Measurements from ENCODE around the gene MCF2L2.
"Not testable (repeated sequence)": the region's sequence is repeated elsewhere in the genome, so short reads cannot be mapped to it uniquely, and the experiment has no call there.

Gene MCF2L2

DNA sequence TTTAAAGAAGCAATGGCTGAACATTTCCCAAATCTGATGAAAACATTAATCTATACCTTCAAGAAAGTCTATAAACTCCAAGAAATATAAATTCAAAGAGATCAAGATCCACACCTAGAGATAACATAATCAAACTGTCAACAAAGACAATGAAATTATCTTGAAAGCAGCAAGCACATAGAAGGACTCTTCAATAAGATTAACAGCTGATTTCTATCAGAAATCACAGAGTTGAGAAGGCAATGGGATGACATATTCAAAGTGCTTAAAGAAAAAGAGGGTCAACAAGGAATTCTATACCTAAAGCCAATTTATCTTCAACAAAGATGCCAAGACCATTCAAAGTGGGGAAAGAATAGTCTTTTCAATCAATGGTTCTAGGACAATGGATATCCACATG, 224.7 kb downstream of the MCF2L2 start:
- DNase-seq (ENCODE audit: low spot score), result no peak

DNA sequence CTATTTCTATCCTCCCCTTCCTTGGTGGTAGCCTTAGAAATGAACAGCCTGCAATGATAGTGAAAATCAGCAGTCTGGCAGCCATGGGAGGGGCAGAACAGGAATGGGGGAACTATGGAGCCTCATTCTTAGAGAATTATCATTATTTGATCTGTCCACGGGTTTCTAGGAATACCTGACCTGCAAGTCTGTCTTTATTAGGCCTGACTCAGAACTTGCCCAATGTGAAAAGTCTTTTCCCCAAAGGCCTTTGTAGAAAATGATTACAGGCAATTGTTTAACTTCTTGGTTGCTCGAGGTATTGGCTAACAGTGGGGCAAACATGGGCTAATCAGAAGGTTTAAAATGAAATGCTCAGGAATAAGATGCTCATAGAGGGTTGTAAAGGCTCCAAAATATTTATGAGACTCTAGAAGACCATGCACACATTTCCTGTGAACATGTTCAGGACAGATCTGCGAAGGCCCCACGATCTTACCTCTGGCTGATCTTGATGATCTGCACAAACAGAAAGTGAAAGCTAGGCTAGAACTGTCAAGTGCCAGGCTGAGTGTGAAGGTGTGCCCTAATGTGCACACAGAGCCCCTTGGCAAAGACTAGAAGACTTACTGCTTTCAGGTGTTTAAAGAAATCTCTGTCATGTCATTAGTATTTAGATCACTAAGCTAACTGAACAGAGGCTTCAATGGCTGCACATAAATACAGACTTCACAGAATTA, 226.3 kb downstream of the MCF2L2 start:
- no peak for DNase-seq (ENCODE audit: low spot score)

DNA sequence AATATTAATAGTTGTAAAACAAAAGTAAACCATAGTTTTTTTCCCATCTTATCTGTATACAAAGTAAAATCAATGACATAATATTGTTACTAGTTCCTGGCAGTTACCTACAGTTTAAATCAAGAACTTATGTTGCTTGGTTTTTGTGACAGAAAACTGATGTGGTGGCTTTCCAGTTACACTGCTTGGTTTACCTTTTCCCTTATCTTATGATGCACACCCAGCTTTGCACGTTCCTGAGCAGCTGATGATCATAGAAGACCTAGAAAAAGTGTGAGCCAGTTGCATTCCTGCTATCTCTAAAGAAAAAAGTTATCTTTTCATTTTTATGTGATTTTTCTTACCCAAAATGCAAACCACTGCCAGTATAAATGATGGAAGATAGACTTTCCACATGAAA, 229.5 kb downstream of the MCF2L2 start:
- DNase-seq (ENCODE audit: low spot score), result no peak

DNA sequence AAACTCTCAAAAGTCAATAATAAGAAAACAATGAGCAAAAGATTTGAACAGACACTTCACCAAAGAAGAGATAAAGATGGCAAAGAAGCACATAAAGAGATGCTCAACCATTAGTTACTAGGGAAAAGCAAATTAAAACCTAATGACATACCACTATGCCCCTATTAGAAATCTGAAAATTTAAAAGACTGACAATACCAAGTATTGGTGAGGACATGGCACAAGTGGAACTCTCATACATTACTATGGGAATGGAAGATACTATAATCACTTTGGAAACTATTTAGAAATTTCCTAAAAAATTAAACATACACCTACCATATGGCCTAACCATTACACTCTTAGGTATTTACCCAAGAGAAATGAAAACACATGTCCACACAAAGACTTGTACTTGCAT, 230.7 kb downstream of the MCF2L2 start:
- DNase-seq (ENCODE audit: low spot score), result no peak

DNA sequence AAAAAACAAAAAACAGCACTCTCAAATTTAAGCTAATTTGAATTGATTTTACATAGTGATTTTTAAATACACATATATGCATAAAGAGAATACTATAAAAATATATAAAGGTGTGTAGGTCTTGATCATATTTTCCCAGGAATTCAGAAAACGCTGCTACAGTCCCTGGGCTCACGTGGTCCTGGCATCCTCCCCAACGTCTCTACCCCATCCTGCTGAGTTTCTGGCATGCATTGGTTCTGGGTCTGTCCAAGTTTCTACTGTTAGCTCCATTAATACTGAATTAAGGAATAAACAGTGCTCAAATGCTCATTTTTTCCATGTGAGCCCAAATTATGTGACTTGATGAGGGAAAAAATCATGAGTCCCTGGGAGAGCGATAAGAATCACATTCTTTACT, 233.2 kb downstream of the MCF2L2 start:
- no peak for DNase-seq (ENCODE audit: low spot score)

DNA sequence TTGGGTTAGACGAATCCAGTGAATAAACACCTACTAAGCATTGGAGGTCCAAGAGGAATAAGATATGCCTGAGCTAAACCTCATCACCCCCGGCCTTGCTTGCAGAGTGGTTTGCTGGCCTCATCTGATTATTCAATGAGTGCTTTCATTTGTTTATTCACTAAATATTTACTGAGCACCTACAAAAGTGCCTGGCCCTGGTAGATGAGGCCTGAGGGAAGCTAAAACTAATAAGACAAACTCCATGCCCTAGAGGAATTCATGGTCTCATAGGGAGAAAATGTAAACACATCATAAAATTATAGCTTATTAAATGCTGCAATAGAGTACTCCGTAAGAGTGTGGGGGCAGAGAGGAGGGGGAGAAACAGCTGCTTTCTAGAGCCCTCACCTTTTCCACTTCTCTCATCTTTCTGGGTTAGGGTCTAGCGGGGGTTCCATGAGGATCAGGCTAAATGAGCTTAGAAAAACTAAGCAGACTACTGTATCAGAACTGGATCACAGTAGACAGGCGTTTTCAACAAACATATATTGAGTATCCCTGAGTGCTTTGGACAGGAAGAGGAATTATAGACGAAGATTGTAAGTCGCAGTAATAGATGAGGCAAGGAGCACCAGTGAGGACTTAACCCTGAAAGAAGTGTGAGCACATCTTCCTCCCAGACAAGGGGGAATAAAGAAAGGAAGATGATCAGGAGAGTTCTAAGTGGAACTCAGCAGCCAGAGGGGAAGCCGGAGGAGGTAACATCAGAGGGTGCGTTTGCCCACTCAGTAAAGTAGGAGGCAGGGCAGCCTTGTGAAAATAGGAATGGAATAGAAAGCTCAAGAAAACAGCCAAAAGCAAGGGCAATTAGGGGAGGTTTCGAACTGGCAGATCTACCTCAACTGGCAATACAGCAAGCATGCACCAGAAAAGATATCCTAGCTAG, 234.4 kb downstream of the MCF2L2 start:
- DNase-seq (ENCODE audit: low spot score), result no peak

DNA sequence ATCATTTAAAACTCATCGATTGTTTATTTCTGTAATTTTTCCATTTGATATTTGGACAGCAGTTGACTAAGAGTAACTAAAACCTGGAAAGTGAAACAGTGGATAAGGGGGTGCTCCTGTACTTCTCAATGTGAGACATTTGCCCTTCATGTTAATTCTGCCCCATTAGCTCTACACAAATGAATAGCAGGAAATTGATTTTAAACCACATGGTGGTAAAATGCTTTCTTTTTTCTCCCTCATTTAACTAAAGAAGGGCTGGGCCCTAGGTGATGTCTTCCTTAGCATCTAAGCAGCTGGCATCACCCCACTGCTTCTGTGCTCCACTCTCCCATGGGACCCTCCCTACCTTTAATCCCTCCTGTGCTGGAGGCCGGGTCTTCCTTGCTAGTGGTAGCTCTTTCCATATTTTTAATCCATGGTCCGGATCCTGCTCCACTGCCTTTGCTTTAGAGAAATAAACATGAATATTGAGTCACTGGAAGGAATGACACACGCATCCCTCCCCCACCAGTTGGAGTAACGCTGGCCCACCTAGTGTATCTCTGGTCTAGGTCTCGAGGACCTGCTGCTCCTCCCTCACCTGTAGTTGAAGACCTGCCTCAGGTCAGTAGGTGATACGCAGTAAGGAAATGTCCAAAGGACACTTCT, 235.6 kb downstream of the MCF2L2 start:
- DNase-seq (ENCODE audit: low spot score), result no peak

DNA sequence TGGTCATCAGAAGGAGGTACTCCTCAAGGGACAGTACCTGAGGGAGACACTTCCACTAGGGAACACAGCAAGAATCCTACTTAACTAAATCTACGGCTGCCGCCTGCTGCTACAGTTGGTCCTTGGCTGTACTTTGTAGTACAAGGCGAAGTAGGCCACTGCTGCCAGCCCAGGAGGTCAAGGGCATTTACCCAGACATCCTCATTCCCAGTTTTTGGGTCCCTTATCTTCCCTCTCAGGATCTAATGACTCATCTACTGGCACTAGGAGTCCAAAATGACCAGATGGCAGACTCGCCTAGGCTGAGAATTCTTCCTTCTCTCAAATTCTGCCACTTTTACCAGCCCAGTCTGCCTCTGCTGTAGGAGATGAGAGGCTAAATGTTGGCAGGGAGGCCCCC, 238.8 kb downstream of the MCF2L2 start:
- no peak for DNase-seq (ENCODE audit: low spot score)

DNA sequence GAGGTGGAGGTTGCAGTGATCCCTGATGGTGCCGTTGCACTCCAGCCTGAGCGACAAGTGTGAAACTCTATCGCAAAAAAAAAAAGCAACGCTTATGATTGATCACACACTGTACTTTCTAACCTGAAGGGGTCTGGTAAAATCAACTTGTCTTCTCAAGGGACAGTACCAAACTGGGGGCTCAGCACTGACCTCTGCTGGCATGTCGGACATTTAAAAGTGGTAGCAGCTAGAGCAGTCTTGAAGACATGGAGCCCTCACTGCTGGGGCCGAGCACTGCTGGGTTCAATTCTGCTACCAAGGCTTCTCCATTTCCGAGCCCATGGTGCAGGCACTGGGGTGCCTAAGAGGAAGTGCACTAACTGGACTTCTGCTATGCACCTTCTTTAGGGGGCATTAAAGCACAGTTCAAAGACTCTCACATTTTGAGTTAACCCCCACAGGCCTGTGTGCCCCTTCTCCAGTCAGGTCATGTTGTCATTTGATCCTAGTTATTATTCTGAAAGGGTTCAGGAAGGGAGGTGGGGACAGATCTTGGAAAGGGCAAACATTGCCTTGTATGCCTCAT, 239.4 kb downstream of the MCF2L2 start:
- no peak for DNase-seq (ENCODE audit: low spot score)

DNA sequence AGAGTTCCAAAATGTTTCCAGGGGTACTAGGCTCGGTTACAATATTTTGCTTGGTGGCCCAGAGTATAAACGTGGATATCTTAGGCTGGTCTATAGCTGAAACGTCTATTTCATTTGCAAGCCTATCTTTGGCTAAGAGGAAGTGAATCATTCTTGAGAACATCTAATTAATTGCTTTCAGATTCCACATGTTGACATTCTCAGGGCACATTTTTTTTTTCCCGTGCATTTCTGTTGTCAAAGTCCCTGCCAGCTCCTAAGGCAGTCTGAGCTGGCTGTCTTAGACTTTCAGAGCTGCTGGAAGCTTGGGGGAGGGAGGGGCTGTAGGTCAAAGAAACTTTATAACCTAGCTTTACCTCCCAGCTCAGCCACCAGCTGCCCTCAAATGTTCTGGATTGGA, 242.7 kb downstream of the MCF2L2 start:
- no peak for DNase-seq (ENCODE audit: low spot score)

DNA sequence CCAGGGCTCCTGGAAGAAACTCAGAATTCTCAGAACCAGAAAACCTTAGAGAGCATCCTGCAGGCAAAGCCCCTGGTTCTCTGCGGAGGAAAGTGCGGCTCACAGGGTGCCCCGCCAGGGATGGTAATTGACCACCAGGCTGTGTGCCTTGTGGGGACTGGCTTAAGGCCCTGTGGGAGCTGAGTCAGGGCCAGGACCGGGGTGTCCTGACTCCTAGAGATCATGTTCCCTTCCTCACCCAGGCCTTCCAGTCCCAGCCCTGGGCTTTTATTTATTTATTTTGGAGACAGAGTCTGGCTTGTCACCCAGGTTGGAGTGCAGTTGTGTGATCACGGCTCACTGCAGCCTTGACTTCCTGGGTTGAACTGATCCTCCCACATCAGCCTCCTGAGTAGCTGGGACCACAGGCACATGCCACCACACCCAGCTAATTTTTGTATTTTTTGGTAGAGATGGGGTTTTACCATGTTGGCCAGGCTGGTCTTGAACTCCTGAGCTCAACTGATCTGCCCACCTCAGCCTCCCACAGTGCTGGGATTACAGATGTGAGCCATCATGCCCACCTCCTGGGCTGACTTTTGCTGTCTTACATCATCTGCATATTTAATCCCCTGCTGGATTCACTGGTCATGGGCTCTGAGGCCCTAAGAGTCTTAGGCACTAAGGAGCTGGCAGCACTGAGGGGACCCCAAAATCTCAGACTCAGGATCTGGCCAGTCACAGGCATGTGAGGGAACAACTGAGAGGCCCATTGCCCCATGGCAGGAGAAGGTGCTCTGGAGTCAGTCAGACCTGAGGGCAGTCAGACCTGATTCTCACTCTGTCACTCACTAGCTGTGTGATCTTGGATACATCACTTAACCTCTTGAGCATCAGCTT, 245.4 kb downstream of the MCF2L2 start:
- DNase-seq (ENCODE audit: low spot score), result peak; percentile 15

DNA sequence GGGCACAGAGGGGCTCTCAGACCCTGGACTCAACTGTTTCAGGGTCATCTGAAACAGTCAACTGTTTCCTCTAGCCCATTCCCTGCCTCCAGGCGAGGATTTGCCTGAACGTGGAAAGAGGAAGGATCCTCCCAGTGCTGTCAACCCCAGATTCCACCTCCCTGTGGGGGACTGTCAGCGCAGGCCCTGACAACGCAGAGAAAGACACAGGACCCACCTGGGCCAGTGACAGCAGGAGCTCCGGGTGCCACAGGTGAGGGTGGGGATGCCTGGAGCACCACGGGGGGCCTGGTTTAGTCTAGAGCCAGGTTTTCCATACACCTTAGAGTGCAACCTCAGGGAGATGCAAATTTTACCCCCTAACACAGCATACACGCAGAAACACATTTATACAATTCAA, 246.3 kb downstream of the MCF2L2 start:
- DNase-seq (ENCODE audit: low spot score), result no peak

DNA sequence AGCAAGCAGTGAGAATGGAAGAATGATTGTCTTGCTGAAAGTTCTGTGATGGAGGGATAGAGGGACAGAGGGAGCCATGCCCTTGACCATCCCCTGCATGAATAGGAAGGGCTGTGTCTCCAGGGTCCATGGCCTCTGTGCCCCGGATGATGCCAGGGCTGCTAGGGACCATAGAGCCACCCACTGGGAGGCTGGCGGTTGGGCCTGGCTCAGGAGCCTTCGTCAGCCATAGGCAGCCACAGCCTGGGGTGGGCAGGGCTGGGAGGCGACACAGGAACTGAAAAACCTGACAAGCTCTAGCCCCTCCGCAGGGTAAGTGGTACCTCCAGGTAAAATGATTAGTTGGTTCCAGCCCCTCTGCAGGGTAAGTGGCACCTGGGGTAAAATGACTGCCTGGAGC, 246.8 kb downstream of the MCF2L2 start:
- DNase-seq (ENCODE audit: low spot score), result no peak

DNA sequence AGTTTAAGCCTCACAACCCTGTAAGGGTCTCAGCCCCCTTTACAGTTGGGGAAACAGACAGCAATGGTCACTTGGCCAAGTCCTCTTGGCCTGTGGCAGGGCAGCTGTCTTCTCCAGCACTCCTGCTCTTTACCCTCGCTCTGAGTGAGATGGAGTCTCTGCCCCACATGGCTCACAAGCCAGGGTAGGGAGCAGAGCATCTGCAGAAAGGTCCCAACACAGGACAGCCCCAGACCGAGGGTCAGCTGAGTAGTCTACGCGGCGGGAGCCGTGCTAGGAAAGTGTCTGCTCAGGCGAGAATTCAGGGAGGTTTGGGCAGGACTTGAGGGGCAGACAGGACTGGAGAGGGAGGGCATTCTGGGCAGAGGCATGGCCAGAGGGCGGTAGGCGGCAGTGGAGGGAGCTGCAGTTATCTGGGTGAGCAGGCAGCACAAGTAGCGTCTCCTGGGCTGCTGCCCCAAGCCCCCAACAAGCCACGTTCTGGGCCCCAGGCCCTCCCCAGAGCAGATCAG, 247.6 kb downstream of the MCF2L2 start:
- no peak for DNase-seq (ENCODE audit: low spot score)

DNA sequence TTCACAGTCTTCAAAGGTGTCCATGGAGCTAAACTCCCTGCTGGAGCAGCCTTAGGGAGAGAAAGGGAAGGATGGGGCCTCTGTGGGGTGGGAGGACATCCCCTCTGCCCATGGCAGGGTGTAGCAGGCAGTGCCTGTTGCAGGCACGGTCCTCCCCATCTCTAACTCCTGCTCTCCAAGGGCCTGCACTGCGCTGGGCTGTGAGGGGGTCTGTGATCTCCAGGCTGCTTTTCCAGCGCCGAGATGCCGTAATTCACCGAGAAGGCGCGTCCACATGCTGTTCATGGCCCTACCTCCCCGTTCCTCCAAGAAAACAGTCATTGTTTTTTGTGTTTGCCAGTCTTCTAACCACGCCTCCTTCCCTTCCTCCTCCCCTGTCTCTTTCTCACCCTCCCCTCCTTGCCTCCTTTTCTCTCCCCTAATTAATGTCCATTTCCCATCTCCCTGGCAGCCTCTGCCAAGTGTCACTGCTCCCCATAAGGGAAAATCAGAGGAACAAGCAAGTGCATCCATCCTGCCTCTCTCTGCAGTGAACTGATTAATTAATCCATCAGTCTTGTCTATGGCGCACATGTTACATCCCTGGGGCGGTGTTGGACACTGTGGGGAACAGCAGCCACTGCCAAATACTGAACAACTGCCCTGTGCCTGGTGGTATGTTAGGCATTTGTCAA, 248.2 kb downstream of the MCF2L2 start:
- DNase-seq (ENCODE audit: low spot score), result no peak

DNA sequence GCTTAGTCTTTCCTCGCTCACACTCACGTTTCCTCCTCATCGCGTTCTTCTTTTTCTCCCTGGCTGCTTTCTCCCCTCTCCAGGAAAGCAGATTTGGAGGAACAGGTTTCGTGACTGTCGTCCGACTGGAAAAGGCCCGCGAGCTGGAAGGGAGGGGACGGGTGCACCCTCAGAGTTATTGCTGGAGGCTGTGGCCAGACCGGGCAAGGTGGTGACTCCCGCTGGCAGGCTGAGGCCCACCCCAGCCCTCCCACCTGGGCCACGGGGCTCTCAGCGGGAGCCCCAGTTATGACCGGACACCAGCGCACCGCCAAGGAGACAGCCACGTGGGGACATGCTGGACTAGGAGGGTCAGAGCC, 248.9 kb downstream of the MCF2L2 start:
- DNase-seq (ENCODE audit: low spot score), result not testable (repeated sequence)

DNA sequence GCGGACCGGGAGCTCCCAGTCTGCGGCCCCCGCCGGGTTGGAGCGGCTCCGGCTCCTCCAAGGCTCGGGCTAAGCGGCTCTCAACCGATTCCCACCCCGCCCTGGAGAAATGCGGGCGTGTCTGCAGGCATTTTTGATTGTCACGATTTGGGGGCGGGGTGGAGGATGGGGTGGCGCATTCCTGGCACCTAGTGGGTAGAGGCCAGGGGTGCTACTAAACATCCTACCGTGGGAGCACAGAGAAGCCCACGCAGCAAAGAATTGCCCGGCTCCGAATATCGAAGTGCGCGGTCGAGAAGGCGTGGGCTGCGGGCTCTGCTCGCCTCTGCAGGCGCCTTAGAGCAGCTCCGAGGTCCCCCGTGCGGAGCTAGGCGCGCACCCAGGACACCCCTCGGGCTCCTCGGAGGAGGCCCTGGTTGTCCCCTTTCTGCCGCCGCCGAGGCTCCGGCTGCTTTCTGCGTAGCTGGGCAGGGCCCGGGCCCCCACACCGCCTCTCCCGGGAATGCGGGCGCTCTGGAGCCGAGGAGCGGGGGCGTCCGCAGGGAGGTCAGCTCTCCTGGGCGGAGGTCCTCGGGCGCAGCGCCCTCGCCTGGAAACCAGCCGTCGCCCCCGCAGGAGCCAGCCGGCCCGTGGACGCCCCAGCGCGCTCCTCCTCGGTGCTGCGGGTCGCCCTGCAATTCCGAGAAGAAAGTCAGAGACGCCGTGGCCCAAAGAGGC, 249.4 kb downstream of the MCF2L2 start:
- DNase-seq (ENCODE audit: low spot score), result peak; percentile 64

DNA sequence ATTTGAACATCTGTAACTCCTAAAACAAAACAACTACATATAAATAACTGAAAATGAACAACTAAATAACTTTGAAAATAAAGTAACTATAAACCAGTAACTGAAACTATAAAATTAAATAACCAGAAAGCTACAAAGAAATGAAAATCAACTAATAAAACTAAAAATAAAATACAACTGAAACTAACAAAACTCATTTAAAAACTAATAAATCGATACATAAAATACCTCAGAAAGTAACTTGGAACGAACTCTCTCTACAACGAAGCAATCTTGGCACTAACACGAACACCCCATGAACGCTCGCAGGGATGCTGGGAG, 249.9 kb downstream of the MCF2L2 start:
- no peak for DNase-seq (ENCODE audit: low spot score)

DNA sequence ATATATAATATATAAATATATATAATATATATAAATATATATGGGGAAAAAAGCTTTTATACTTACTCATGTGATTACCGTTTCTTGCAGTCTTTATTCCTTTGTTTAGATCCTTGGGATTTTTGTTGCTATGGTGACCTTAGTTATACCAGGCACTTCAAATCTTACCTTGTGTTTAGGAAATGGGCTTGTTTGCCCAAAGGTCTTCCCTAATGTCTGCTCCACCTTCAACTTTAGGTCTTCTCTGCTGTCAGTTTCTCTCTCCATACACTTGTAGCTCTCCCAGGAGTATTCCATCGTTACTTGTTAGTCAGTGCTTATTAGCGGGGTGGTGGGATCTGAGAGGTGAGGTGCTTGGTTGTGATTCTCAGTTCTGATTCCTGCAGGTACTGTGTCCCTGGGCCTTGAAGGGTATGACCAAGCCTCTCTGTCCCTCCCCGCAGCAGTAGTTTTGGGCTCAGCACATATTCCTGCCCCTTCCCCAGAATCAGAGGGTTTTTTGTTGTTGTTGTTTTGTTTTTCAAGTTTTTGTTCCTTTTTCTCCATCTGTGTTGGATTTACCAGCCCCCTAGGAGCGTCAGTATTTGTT, 256.3 kb downstream of the MCF2L2 start:
- DNase-seq (ENCODE audit: low spot score), result no peak

DNA sequence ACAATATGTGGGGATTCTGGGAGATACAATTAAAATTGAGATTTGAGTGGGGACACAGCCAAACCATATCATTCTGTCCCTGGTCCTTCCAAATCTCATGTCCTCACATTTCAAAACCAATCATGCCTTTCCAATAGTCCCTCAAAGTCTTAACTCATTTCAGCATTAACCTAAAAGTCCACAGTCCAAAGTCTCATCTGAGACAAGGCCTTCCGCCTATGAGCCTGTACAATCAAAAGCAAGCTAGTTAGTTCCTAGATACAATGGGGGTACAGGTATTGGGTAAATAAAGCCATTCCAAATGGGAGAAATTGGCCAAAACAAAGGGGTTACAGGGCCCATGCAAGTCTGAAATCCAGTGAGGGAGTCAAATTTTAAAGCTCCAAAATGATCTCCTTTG, 260.4 kb downstream of the MCF2L2 start:
- DNase-seq (ENCODE audit: low spot score), result not testable (repeated sequence)
